Skeletal muscle tissue (tissue), 4 donors: ENCODE data around the gene DCTN4. TPM values are rescaled to one million over a fixed set of nuclear protein-coding genes. Genes with fewer than 3 reads are reported as not detected.

Experiments used
- H3K27ac ChIP-seq: one replicate; pipeline ENCODE4 v1.7.0; 2013; ENCODE audit warnings: mild to moderate bottlenecking, low read depth, low read length, inconsistent platforms
- H3K27me3 ChIP-seq, 3 donors: one replicate each; pipeline ENCODE4 v1.7.0; 2013; ENCODE audit warnings: low read length in 3 of 3; ENCODE audit not compliant: control insufficient read depth in 3 of 3, insufficient read depth in 3 of 3
- H3K36me3 ChIP-seq, 3 donors: one replicate each; pipeline ENCODE4 v1.7.0; 2013; ENCODE audit warnings: low read length in 3 of 3; ENCODE audit not compliant: control insufficient read depth in 3 of 3, insufficient read depth in 3 of 3
- H3K4me1 ChIP-seq, 3 donors: one replicate each; pipeline ENCODE4 v1.7.0; 2013; ENCODE audit warnings: low read length in 3 of 3, mild to moderate bottlenecking in 3 of 3; ENCODE audit not compliant: control insufficient read depth in 3 of 3, insufficient read depth in 3 of 3
- H3K4me3 ChIP-seq, 3 donors: one replicate each; pipeline ENCODE4 v1.7.0; 2013; ENCODE audit warnings: low read length in 3 of 3
- H3K9ac ChIP-seq, 3 donors: one replicate each; pipeline ENCODE4 v1.7.0; 2013; ENCODE audit warnings: low read length in 3 of 3, mild to moderate bottlenecking in 3 of 3, moderate library complexity in 2 of 3, low read depth in 1 of 3
- H3K9me3 ChIP-seq, 3 donors: one replicate each; pipeline ENCODE4 v1.7.0; 2013; ENCODE audit warnings: low read length in 3 of 3; ENCODE audit not compliant: control insufficient read depth in 3 of 3
- total RNA-seq: library from RNA; depleted of rRNA; stranded (reverse); fragments of >200 nt; gene quantifications from one replicate; pipeline ENCODE4 v1.2.3, GENCODE V29; 2014
- donor health status: Osteomylitis.

DCTN4 gene
- total RNA-seq, 1 donor from 2014 or later = 45.9 TPM

DNA sequence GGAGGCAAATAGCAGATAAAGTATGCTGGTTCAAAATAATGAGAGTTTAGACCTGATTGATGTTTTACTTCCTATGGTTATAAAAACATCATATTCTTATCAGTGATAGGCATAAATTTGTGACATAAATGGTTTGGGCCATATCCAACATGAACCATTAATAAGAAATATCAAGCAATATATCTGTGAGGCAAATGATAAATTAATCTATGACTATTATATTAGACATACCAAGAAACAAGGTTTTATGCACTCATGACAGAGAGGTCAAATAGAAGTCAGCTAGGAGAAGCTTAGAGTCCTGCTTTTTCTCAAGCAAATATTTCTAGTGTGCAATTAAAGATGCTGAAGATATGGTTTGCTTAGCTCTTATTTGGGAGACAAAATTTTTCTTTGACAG, 30.2 kb upstream of the DCTN4 start:
- H3K27ac ChIP-seq = no peak overlapping the region
- peaks cover 11 to 17% (median 15%) of the 10 kb centered on the region in 3 donors for H3K4me1 ChIP-seq
- H3K27me3 ChIP-seq = no peaks in the 10 kb centered on the region
- no peak overlapping the region for H3K4me3 ChIP-seq
- no peaks in the 10 kb centered on the region for H3K9me3 ChIP-seq
- peak overlapping the region in 1 of 3 donors; percentile 43 for H3K9ac ChIP-seq
- H3K36me3 ChIP-seq = peaks cover 0 to 3% (median 0%) of the 10 kb centered on the region in 3 donors

DNA sequence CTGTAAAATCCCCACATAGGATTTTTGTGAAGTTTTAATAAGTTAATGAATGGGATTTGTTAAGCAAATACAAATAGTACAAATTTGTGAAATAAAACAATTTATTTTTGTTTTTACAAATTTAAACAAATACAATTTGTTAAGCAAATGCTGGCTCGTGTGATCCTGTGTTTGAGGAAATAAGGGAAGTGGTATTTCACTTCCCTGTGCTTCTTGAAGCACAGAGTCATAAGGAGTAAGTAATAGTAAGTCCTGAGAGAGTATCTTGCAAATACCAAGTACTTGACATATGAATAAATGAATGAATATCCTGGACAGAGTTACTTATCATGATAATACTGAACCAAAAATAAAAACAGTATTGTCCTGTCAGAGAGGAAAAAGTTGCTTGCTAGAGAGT, 28.8 kb upstream of the DCTN4 start:
- H3K4me1 ChIP-seq = peaks cover 22 to 27% (median 23%) of the 10 kb centered on the region in 3 donors
- H3K27ac ChIP-seq = peak overlapping the region; percentile 3
- H3K4me3 ChIP-seq = no peak overlapping the region
- H3K36me3 ChIP-seq = peaks cover 0 to 3% (median 0%) of the 10 kb centered on the region in 3 donors
- H3K9me3 ChIP-seq = no peaks in the 10 kb centered on the region
- H3K9ac ChIP-seq = no peak overlapping the region
- H3K27me3 ChIP-seq = no peaks in the 10 kb centered on the region

GRCh38 chr5:150786876-150787275, 28.1 kb upstream of the DCTN4 start:
- Histone ChIP-seq H3K36me3 (peaks cover 0 to 3% (median 0%) of the 10 kb centered on the region in 3 donors), H3K4me3 (no peak overlapping the region), H3K27ac (no peak overlapping the region), H3K9me3 (no peaks in the 10 kb centered on the region), H3K4me1 (peaks cover 27 to 35% (median 28%) of the 10 kb centered on the region in 3 donors), H3K9ac (no peak overlapping the region), H3K27me3 (no peaks in the 10 kb centered on the region)

DNA sequence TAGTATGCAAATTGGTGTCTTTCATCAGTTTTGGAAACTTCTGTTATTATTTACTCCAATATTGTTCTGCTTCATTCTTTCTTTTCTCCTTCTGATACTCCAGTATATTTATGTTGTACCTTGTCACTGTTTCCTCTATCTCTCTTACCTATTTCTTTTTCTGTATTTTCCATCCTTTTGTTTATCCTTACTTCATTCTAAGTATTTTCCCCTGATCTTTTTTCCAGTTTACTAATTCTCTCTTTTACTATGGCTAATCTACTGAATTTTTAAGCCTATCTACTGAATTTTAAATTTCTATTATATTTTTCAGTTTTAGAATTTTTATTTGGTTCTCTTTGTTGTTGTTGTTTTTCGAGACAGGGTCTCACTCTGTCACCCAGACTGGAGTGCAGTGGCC, 27.1 kb upstream of the DCTN4 start:
- peaks cover 0 to 3% (median 0%) of the 10 kb centered on the region in 3 donors for H3K36me3 ChIP-seq
- no peak overlapping the region for H3K4me3 ChIP-seq
- H3K9ac ChIP-seq = no peak overlapping the region
- H3K27ac ChIP-seq = no peak overlapping the region
- peaks cover 31 to 44% (median 34%) of the 10 kb centered on the region in 3 donors for H3K4me1 ChIP-seq
- no peaks in the 10 kb centered on the region for H3K9me3 ChIP-seq
- H3K27me3 ChIP-seq = no peaks in the 10 kb centered on the region

- peak overlapping the region; percentile 80 for H3K27ac ChIP-seq
- H3K9me3 ChIP-seq = no peaks in the 10 kb centered on the region
- peak overlapping the region in 2 of 3 donors; percentile 34 to 62 for H3K9ac ChIP-seq
- peak overlapping the region in 1 of 3 donors; percentile 64 for H3K4me3 ChIP-seq
- peaks cover 28 to 45% (median 42%) of the 10 kb centered on the region in 3 donors for H3K4me1 ChIP-seq
- no peaks in the 10 kb centered on the region for H3K27me3 ChIP-seq
- H3K36me3 ChIP-seq = no peaks in the 10 kb centered on the region
These were observed 24.7 kb upstream of the DCTN4 start for GRCh38 chr5:150783422-150783928.

DNA sequence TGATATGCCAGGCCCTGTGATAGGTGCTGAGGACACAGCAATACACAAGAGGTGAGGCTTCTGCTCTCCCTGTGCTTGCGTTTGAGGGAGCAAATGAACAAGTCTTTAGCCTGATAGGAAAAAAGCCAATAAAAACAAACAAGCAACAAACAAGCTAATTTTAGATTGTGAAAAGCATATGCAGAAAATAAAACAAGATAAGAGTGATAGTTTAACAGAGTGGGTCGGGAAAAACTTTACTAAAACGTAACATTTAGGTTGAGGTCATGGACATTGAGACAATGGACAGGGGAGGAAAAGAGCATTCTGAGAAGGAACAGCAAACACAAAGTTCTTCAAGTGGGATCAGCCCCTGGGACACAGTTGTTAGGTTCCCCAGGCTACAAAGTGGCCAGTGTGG, 24.0 kb upstream of the DCTN4 start:
- peak overlapping the region; percentile 80 for H3K27ac ChIP-seq
- H3K9me3 ChIP-seq = no peaks in the 10 kb centered on the region
- H3K9ac ChIP-seq = peak overlapping the region; percentile 7 to 62 (median 32)
- peaks cover 30 to 51% (median 48%) of the 10 kb centered on the region in 3 donors for H3K4me1 ChIP-seq
- no peaks in the 10 kb centered on the region for H3K36me3 ChIP-seq
- peak overlapping the region in 1 of 3 donors; percentile 30 for H3K4me3 ChIP-seq
- no peaks in the 10 kb centered on the region for H3K27me3 ChIP-seq

- H3K27me3 ChIP-seq = no peaks in the 10 kb centered on the region
- H3K27ac ChIP-seq = peak overlapping the region; percentile 80
- H3K9me3 ChIP-seq = no peaks in the 10 kb centered on the region
- H3K36me3 ChIP-seq = no peaks in the 10 kb centered on the region
- peak overlapping the region in 1 of 3 donors; percentile 2 for H3K4me3 ChIP-seq
- peak overlapping the region; percentile 7 to 62 (median 32) for H3K9ac ChIP-seq
- H3K4me1 ChIP-seq = peaks cover 33 to 54% (median 51%) of the 10 kb centered on the region in 3 donors
These were observed 23.1 kb upstream of the DCTN4 start for GRCh38 chr5:150781706-150782614.

- H3K27me3 ChIP-seq = no peaks in the 10 kb centered on the region
- no peaks in the 10 kb centered on the region for H3K36me3 ChIP-seq
- H3K27ac ChIP-seq = peak overlapping the region; percentile 80
- H3K9me3 ChIP-seq = no peaks in the 10 kb centered on the region
- peak overlapping the region in 1 of 3 donors; percentile 69 for H3K9ac ChIP-seq
- H3K4me3 ChIP-seq = peak overlapping the region in 2 of 3 donors; percentile 46 to 56
- peaks cover 33 to 54% (median 51%) of the 10 kb centered on the region in 3 donors for H3K4me1 ChIP-seq
These were observed 22.0 kb upstream of the DCTN4 start for GRCh38 chr5:150780816-150781221.

GRCh38 chr5:150780187-150780692, 21.4 kb upstream of the DCTN4 start:
- Histone ChIP-seq H3K4me3 (peak overlapping the region; percentile 56 to 87 (median 60)), H3K27me3 (no peaks in the 10 kb centered on the region), H3K27ac (peak overlapping the region; percentile 80), H3K9ac (peak overlapping the region in 2 of 3 donors; percentile 44 to 69), H3K9me3 (no peaks in the 10 kb centered on the region), H3K4me1 (peaks cover 33 to 54% (median 51%) of the 10 kb centered on the region in 3 donors), H3K36me3 (no peaks in the 10 kb centered on the region)
